ENCODE data around the gene LCP1.
"Not testable (repeated sequence)": the region's sequence is repeated elsewhere in the genome, so short reads cannot be mapped to it uniquely, and the experiment has no call there.

LCP1 gene, protein sequence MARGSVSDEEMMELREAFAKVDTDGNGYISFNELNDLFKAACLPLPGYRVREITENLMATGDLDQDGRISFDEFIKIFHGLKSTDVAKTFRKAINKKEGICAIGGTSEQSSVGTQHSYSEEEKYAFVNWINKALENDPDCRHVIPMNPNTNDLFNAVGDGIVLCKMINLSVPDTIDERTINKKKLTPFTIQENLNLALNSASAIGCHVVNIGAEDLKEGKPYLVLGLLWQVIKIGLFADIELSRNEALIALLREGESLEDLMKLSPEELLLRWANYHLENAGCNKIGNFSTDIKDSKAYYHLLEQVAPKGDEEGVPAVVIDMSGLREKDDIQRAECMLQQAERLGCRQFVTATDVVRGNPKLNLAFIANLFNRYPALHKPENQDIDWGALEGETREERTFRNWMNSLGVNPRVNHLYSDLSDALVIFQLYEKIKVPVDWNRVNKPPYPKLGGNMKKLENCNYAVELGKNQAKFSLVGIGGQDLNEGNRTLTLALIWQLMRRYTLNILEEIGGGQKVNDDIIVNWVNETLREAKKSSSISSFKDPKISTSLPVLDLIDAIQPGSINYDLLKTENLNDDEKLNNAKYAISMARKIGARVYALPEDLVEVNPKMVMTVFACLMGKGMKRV

GRCh38 chr13:46181840-46182490 is at the start of gene LCP1:
Gene LCP1, minus strand, starts transcription at chr13:46182177. Its CDS starts 22,515 bp downstream, at chr13:46159662.
- peak; percentile 61 to 76 (median 68) for DNase-seq (ENCODE audit: low read depth in 2 of 3, low spot score in 1 of 3)

- no peak for DNase-seq (ENCODE audit: low read depth in 2 of 3, low spot score in 1 of 3)
Observed at GRCh38 chr13:46229251-46229650, 47.3 kb upstream of the LCP1 start.

DNA sequence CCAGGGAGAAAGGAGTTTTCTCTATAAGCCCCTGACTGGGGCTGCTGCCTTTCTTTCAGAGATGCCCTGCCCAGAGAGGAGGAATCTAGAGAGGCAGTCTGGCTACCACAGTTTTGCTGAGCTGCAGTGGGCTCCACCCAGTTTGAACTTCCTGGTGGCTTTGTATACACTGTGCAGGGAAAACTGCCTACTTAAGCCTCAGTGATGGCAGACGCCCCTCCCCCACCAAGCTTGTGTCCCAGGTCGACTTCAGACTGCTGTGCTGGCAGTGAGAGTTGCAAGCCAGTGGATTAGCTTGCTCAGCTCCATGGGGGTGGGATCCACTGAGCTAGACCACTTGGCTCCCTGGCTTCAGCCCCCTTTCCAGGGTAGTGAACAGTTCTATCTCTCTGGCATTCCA is 38.3 kb upstream of the LCP1 start:
- DNase-seq (ENCODE audit: low read depth in 2 of 3, low spot score in 1 of 3), result not testable (repeated sequence)

- not testable (repeated sequence) for DNase-seq (ENCODE audit: low read depth in 2 of 3, low spot score in 1 of 3)
Observed at GRCh38 chr13:46214741-46215140, 32.8 kb upstream of the LCP1 start.

- DNase-seq (ENCODE audit: low read depth in 2 of 3, low spot score in 1 of 3), result no peak
Observed at GRCh38 chr13:46213242-46213641, 31.3 kb upstream of the LCP1 start.

GRCh38 chr13:46211483-46212351 is 29.7 kb upstream of the LCP1 start, which contains the start of gene LRRC63:
Gene LRRC63, plus strand, starts transcription at chr13:46211928. Its CDS starts 1,107 bp downstream, at chr13:46213035.
- peak; percentile 61 to 77 (median 73) for DNase-seq (ENCODE audit: low read depth in 2 of 3, low spot score in 1 of 3)

DNA sequence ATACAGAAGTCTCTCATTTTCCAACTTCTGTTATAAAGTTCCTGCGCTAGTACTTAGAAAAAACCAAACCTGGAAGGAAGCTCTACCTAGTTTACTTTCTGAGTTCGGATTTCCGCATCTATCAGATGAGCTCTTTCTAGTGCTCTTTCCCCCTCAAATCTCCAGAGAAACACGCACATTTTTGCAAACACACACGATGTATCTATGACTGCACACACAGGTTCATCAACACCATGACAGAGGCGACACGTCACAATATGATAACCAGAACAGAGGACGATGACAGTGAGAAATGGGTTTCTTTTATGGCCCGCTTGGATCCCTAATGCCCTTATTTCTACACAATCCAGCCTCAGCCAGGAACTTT is 29.1 kb upstream of the LCP1 start:
- DNase-seq (ENCODE audit: low read depth in 2 of 3, low spot score in 1 of 3), result peak in 2 of 3 donors; percentile 5 to 31

DNA sequence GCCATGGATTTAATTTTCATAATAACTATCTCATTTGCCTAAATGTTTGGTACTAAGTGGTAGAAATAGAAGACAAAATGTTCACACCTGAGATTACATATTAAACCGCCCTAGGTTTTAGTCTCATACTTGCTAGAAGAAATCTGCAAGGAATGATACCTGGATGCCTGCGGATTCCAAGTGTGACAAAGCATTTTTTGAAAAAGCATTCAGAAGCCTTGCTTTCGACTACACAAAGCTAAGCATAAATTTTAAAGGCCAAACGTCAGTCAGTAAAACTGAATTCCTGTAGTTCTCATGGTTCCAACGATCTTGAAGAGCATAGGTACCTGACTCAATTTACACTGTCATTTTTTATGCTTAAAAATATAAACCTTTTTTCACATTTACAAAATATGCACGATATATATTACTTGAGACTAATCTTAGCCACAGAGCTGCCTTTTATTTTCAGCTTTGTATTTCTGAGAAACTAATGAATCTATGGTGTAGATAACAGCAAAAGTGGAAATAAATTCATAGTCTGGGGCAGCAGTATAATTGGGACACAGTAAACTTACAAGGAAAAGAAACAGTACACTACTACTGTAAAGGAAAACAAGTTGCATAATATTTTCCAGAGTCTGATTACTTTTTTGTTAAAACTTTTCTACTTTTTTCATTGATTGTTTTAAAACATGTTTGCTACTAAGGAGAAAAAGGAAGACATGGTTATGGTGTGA is 28.5 kb upstream of the LCP1 start:
- DNase-seq (ENCODE audit: low read depth in 2 of 3, low spot score in 1 of 3), result no peak

GRCh38 chr13:46207828-46208227 is 25.9 kb upstream of the LCP1 start:
- no peak for DNase-seq (ENCODE audit: low read depth in 2 of 3, low spot score in 1 of 3)

GRCh38 chr13:46206143-46206542 is 24.2 kb upstream of the LCP1 start:
- DNase-seq (ENCODE audit: low read depth in 2 of 3, low spot score in 1 of 3), result no peak

DNA sequence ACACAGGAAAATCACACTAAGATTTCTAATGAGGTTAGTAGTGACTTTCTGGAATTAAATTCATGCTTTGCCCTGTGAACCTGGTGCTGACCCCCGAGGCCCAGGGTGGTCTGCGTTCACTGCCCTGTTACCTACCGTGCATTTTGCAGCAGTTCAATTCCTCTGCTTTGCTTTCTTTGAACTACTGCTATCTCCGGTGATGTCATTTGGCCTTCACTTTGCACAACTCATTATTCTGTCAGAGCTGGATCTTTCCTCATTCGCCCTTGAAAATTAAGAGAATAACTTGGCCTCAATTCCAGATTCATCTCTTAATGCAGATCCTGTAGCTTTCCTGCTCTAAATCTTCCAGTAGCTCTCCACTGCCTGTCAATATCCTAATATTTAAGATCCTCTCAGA is 21.0 kb upstream of the LCP1 start:
- no peak for DNase-seq (ENCODE audit: low read depth in 2 of 3, low spot score in 1 of 3)

- no peak for DNase-seq (ENCODE audit: low read depth in 2 of 3, low spot score in 1 of 3)
Observed at GRCh38 chr13:46202188-46202795, 20.3 kb upstream of the LCP1 start.

DNA sequence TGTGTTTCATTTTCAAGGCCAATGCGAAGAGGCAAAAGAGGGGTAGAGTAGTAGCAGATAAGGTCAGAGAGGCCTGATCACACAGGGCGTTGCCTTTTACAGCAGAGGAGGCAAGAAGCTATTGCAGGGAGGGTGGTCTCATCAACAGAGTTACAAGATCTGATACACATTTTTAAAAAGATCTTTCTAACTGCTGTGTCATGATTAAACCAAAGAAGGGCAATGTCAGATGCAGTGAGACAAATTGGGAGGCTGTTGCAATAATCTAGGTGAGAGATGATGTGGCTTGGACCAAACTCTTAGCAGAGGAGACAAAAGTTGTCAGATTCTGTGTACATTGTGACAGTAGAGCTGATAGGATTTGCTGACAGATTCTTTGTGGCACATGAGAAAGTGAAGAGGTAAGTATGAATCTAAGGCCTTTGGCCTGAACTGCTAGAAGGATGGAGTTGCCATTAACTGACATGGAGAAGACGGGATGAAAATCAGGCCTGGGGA is 16.8 kb upstream of the LCP1 start:
- DNase-seq (ENCODE audit: low read depth in 2 of 3, low spot score in 1 of 3), result no peak

DNA sequence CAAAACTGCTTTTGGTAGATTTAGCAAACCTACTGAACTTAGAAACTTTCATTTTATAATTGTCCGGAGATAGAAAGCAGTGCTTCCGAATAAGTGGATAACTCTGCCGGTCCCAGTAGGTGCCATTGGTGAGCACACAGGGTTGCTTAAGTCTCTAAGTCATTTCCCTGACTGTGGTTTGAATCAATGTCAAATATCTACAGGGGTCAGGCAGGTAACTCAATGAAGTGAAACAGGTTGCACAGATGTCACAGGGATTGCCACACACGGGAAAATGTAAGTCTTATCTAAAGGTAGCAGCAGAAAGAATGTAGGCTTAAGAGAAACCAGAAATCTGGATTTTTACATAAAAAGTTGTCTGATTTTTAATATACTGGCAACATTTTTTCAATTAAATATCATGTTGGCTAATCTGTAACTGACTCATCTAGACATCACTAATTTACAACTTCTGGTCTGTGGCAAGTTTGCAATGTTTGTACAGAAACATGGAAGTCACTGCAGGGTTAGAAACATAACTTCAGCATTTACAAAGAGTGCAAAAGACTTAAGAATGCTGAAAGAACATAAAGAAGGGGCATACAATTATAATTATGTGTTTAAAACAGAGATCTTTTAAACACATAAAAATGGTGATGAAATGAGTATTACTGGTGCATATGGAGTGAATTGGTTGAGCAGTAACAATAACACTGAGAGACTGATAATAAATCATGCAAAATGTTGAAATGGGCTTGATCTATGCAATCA is 15.5 kb upstream of the LCP1 start:
- no peak for DNase-seq (ENCODE audit: low read depth in 2 of 3, low spot score in 1 of 3)

- no peak for DNase-seq (ENCODE audit: low read depth in 2 of 3, low spot score in 1 of 3)
Observed at GRCh38 chr13:46195016-46195415, 13.0 kb upstream of the LCP1 start.

- DNase-seq (ENCODE audit: low read depth in 2 of 3, low spot score in 1 of 3), result no peak
Observed at GRCh38 chr13:46192412-46192811, 10.4 kb upstream of the LCP1 start.

DNA sequence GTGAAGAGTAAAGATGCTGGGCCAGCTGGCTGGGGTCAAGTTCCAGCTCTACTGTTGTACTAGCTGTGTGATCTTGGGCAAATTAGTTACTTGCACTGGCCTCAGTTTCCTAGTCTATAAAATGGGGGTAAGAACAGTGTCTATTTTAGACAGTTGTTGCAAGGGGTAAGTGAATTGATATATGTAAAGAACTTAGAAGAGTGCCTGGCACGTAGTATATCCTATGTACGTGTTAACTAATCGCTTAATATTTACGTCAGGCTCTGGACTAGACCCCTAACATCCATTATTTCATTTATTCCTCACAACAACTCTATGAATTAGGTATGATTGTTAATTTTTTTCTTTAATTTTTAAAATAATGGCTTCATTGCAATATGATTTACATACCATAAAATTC is 3.7 kb upstream of the LCP1 start:
- no peak for DNase-seq (ENCODE audit: low read depth in 2 of 3, low spot score in 1 of 3)

DNA sequence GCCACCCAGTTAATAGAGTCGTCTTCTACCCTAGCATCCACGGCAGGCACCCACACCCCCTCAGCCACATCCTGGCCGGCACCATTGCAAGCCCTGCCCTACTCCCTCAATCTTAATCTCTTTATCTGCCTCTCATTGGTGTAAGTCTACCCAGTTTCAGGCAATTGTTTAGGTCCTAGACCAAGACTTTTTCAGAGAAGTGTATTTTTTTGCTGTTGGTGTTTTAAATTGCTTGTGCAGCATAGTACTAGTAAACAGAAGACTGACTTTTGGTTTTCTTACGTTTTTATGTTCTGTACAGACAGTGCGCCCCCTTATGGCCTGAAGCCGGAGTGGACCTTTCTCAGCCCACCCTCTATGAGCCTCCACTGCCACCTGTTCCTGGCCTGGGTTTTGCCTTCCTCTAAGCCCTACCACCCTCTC is 2.3 kb upstream of the LCP1 start:
- peak; percentile 52 to 74 (median 65) for DNase-seq (ENCODE audit: low read depth in 2 of 3, low spot score in 1 of 3)

Data from stimulated activated CD4-positive, alpha-beta T cell treated with anti-CD3 and anti-CD28 coated beads, Interleukin-12 subunit alpha, Interleukin-12 subunit beta, amount 100 ng/mL, for 48 hours (primary cell).